ENCODE results near the gene KCNAB1.
"Not testable (repeated sequence)": the region's sequence is repeated elsewhere in the genome, so short reads cannot be mapped to it uniquely, and the experiment has no call there.

KCNAB1 gene

DNA sequence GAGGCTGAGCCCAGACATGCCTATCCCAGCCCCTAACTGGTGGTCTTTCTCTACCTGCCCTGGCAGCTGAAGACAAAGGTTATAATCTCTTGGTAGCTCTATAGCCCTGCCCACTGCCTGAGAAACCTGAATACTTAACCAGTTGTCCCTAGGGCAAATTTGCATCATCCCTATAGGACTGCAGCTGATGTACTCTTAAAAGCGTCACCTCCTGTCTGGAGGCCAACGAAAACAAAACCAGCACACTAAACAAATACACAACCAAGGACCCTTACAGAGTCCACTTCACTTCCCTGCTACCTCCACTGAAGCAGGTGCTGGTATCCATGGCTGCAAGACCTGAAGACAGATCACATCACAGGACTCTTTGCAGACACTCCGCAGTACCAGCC is 98.0 kb downstream of the KCNAB1 start:
- no peak for DNase-seq (ENCODE audit: low read depth in 3 of 3)

DNA sequence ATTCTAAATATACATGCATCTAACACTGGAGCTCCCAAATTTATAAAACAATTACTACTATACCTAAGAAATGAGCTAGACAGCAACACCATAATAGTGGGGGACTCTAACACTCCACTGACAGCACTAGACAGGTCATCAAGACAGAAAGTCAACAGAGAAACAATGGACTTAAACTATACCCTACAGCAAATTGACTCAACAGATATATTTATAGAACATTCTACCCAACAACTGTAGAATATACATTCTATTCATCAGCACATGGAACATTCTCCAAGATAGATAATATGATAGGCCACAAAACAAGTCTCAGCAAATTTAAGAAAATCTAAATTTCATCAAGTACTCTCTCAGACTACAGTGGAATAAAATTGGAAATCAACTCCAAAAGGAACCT is 102.0 kb downstream of the KCNAB1 start:
- not testable (repeated sequence) for DNase-seq (ENCODE audit: low read depth in 3 of 3)

DNA sequence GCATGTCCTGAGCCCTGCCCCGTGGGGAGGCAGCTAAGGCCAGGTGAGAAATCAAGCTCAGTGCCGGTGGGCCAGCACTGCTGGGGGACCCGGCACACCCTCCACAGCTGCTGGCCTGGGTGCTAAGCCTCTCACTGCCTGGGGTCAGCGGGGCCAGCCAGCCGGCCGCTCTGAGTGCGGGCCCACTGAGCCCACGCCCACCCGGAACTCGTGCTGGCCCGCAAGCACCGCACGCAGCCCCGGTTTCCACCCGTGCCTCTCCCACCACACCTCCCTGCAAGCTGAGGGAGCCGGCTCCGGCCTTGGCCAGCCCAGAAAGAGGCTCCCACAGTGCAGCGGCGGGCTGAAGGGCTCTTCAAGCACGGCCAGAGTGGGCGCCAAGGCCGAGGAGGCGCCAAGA is 103.7 kb downstream of the KCNAB1 start:
- DNase-seq (ENCODE audit: low read depth in 3 of 3), result not testable (repeated sequence)

DNA sequence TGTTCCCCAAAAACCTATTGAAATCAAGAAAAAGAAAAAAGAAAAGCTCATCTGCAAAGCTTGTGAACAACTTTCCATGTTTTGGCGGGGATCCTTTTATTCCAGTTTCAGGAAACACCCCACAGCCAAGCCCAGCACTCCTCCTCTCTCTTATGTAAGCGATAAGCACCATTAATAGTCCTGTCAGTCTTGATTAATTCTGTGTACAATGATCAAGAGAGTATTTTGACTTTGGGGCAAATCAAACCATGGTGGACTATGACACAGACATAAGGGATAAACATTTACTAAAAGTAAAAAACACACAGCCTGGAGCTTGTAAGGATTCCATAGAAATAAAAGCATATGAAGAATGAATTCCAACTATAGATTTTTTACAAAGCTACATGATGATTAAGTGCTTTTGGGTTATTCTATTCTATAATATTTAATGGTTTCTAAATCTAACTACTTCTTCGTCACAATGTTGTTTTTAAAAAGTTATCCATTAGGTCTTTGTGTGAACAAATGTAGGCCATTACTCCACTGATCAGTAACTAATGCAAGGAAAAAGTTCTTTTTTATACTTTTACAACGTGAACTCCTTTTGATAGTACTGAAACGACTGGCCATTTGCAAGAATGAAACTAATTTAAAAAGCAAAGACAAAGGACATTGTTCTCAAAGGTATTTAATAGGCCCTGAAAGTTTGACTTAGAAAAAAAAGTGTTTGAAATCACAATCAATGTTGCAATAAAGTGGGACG is 106.5 kb downstream of the KCNAB1 start:
- no peak for DNase-seq (ENCODE audit: low read depth in 3 of 3)

DNA sequence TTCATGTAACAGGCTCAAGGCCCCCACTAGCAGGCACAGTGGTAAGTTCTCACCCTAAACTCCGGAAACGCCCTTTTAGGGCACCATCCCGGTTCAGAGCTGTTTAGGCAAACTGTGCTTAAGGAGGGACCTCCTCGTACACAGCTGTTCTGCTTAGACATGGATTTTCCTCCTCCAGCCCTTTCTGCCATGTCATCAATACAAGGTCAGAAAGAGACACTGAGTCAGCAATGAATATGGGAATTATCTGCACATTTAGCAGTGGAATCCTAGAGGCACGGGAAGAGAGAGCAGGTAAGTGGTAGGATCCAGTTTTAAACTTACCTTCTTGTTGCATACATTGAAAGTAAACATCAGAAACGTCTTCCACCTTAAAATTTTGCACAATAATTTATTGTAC is 107.3 kb downstream of the KCNAB1 start:
- DNase-seq (ENCODE audit: low read depth in 3 of 3), result no peak

DNA sequence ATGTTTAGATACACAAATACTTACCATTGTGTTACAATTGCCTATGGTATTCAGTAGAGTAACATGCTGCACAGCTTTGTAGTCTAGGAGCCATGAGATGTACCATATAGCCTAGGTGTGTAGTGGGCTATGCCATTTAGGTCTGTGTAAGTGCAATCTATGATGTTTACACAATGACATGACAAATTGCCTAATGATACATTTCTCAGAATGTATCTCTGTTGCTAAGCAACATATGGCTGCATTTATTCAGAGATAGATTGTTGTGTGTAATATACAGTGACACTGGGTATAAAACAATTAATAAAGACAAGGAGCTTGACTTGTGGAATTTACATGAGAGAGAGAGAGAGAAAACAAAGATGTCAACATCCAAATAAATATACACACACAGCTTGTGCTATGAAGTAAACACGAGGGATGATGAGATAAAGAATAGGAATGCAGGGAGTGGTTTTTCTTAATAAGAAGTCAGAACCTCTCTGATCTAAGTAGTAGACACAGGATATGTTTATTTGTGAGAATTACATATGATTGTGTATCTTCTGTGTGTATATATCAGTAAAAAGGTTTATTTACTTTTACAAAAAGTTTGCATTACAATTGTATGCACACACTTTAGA is 110.0 kb downstream of the KCNAB1 start:
- no peak for DNase-seq (ENCODE audit: low read depth in 3 of 3)

DNA sequence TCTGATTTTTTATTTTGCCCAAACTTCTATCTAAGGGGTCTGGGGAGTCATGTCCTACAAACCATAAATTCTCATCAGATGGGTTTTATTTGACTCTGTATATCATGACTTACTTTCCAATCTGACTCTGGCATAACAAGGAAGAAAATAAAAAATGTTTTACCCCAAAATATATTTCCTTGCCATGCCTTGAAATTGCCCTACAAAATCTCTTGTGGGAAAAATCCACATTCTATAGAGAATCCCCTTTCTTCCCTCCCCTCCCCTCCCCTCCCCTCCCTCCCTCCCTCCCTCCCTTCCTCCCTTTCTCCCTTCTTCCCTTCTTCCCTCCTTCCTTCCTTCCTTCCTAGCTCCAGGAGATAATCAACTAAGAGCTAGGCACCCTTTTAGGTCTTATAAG is 110.8 kb downstream of the KCNAB1 start:
- not testable (repeated sequence) for DNase-seq (ENCODE audit: low read depth in 3 of 3)

DNA sequence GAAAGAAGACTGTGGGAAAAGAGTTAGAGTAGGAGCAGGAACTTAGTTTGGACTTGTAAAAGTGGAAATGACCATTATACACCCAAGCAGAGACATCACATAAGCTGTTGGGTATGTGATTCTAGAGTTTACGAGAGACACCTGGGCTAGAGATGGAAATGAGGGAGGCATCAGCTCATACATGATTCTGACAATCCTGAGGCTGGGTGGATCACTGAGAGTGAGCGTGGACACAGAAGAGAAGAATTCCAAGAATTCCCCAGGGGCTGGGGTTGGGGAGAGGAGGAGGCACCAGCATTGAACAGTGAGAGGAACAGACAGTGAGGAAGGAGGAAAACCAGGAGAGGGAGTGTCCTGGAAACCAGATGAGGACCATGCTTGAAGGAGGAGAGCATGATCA is 113.5 kb downstream of the KCNAB1 start:
- DNase-seq (ENCODE audit: low read depth in 3 of 3), result no peak

DNA sequence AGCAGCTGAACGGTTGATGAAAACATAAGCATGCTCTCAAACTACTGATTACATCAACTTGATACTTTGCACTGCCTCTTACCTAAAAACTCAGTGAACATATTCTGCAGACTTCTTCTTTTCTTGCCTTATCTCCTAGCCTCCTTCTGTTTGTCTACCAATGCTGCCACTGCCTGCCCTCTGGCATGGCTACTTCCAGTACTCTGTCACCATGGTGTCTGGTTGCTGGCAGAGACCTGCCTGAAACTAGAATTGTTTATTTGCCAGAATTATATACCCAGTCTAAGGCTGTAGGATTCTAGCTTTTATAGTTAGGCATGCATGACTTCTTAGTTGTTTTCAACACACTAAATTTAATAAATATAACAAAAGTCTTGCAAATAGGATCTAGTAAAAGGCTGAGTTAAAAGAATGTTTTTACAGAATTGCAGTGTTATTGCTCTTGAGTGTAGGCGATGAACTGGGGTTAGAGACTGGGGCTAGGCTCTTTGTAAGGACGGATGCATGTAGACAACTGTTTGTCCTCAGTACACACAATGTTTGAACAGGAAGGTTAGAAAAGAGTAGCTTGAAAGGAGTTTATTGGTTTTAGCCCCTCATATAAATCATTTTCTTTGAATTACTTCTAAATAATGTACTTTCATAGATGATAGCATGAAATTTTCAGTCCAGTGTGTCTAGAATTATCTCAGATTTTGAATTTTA is 116.3 kb downstream of the KCNAB1 start:
- DNase-seq (ENCODE audit: low read depth in 3 of 3), result no peak

DNA sequence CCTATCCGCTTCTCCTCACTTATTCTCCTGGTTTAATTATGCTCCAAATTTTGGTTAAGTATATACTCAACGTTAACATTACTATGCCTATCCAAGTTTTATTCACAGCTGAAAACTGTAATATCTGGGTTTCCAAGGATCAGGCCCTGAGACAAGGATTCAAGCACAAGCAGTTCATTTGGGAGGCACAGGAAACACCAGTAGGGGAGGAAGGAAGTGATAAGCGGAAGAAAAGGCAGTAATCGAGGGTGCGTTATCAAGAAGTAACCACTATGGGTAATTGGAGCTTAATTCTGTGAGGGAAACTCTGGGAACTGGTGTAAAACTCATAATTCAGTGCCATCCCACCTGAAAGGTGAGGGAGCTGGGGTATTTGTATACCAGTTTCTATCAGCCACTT is 120.3 kb downstream of the KCNAB1 start:
- DNase-seq (ENCODE audit: low read depth in 3 of 3), result no peak

DNA sequence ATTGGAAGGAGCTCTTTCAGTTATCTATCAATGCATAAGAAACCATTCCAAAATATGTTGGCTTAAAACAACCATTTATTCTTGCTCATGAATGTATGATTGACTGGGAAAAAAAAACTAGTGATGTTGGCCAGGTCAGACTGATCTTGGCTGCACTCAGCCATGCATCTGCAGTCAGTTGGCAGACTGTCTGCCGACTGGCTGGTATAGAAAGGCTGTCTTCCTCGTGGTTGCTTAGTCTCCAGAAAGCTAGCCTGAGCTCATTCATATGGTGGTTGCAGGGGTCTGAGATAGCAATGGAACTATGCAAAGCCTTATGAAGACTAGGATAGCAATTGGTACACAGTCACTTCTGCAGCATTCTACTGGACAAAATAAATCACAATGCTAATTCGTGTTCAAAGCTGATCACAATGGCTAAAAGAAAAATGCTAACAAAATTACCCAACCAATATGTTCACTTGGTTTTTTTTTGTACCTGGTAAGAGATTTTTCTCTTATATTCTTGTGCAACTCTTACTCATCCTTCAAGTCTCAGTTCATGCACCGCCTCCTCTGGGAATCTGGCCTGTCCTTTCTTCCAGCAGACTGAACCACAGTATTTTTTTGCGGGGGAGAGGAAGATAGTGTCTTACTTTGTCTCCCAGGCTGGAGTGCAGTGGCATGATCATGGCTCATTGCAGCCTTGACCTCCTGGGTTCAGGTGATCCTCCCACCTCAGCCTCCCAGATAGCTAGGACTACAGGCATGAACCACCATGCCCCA is 126.8 kb downstream of the KCNAB1 start:
- DNase-seq (ENCODE audit: low read depth in 3 of 3), result no peak

DNA sequence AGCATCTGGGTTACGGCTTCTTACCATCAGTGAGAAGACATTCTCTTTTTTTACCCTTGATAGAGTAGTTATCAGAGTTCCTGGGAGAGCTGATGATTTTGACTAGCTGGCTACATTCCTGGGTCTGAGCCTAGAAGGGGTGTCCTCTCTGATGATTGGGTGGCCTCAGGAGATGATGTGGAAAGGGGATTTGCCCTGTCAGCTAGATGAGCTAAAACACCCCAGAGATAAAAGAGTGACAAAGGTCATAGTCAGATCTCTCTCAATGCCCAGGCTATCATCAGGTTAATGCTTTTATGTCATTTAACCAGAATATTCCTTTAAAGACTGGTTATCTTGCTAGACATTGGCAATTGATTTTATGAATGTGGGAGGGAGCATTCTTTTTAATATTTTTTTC is 130.2 kb downstream of the KCNAB1 start:
- no peak for DNase-seq (ENCODE audit: low read depth in 3 of 3)

DNA sequence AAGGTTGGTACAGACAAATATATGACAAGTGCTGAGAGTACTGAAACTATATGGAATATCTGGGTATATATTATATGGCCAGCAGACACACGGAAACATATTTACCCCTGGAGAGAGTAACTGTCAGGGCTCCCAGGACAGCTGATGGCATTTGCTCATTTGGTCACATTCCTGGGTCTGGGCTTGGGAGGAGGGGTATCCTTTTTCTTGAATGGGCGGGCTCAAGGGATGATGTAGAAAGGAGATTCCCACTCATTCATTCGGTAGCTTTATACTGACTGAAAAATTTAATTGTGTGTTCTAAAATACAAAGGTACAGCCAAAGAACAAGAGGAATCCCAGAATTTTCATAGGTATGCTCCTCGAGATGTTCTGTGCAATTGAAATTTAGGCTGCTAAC is 131.0 kb downstream of the KCNAB1 start:
- no peak for DNase-seq (ENCODE audit: low read depth in 3 of 3)

DNA sequence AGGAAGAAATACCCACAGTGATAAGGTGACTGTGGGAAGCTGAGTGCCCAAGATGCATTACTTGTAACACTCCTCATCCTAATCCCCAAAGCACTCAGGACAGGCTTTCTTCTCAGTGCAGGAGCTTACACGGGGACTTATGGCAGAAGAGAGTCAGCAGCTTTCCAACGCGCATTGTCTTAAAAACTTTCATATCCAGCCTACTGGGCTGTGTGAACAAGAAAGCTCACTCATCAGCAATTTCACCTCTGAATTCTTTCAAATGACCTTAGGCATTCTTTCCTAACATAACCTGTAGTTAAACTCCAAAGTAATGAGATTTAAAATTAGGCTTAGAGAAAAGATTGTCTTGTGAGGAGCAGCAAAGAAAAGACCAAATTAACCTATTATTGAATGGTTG is 132.3 kb downstream of the KCNAB1 start:
- no peak for DNase-seq (ENCODE audit: low read depth in 3 of 3)

DNA sequence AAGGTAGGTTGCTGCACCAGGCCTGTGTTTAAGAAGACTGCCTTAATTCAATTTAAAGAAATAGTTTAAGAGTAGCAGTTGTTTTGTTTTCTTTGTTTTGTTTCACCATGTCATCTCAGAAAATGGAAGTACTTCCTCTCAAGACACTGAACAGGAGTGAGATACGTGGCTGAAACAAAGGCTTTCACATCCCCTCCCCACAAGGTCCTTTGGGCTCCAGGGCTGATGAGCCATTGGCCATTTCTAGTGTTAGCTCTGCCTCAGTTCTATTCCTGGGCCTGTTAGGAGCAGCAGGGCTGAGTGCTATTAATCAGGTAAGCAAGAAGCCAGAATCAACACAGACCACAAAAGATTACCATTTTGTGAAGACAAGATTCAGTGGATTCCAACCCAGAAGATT is 132.8 kb downstream of the KCNAB1 start:
- DNase-seq (ENCODE audit: low read depth in 3 of 3), result no peak

DNA sequence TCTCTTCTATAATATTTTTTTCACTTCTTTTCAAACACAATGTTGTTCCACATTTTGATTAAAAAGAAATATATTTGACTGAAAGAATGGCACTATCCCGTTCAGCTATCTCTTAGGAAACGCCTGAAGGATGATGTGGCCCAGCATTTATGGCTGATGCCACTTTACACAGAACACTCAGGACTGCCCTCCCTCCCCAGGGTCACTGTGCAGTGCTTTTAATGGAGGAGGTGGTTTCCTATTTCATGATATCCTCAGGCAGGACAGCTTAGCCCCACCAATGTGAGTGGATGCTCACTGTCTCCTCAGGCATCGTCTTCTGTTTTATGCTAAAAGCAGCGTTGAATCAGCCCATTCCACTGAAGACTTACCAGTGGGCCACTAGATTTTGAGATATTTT is 135.9 kb downstream of the KCNAB1 start:
- DNase-seq (ENCODE audit: low read depth in 3 of 3), result no peak

DNA sequence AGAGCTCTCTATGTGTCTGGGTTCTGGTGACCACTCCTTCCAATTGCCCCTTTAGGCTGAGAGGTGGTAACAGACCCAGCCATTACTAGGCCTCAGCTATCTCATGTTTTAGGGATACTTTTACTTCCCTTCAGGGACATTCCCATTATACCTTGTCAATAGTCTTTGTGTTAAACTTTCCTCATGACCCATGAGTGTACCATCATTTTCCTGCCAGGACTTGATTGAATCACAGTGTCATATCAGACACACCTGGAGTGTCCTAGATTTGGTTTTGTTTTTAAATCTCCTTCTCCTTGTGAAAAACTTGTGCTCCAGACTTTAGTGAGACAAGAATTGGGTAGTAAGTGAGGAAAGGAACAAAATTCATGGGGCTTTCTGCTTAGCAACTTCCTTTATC is 136.6 kb downstream of the KCNAB1 start:
- no peak for DNase-seq (ENCODE audit: low read depth in 3 of 3)

DNA sequence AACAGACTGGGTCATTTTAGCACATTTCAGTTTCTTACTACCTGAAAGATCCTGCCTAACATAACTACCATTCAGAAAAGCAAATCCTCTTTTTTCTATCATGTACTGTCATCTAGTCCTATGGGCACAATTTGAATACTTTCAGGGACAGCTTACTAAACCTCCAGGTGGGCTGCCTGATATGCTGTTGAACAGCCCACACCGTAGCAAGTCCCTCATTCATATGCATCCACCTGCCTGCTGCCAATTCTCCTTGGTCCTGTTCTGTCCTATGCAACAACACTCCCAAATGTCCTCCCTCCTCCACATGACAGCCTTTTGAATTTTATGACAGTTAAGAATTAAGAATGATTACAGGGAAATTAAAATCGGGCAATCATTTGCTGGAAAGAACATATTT is 137.9 kb downstream of the KCNAB1 start:
- DNase-seq (ENCODE audit: low read depth in 3 of 3), result no peak

DNA sequence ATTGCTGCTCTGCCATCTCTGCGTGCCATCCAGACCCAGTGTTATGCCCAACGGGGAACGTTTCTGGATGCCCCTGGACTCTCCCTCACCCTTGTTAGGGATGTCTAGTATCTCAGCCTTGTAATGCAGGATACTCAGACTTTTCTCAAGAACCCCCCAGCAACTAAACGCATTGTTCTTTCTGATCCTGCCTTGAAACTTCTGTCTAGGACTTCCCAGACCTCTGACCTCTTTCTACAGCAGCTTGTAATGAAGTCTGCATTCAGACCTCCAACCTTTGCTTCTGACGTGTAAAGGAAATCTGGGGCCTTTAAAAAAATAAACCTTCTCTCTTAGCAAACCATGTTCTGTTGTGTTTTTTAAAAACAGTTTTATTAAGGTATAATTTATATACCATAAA is 139.5 kb downstream of the KCNAB1 start:
- no peak for DNase-seq (ENCODE audit: low read depth in 3 of 3)

DNA sequence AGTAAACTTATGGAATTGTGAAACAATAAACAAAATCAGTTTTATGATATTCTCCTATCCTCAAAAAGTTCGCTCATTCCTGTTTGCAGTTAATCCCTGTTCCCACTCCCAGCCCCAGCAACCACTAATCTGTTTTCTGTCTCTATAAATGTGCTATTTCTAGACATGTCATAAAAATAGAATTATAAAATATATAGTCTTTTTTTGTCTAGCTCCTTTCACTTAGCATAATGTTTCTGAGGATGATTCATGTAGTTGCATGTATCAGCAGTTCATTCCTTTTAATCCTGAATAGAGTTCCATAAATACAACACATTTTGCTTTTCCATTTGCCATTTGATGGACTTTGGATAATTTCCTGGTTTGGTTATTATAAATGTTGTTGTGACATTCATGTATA is 140.0 kb downstream of the KCNAB1 start:
- no peak for DNase-seq (ENCODE audit: low read depth in 3 of 3)

DNA sequence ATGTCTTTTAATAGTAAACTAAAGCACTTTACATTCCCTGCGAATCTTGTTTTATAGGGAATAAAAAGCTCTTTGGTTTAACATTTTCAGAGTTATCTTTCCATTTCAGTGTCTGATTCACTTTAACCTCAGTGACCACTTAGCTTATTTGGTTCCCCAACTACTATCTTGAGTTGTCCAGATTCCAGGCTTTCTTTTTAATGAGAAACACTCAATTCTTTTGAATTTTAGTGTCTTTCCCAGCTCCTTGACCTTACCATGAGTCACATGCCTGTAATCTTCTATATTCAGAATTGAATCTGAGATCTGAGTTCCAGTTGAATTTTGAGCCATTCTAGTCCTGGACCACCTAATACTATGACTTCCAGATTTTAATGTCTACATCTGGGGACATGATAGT is 144.4 kb downstream of the KCNAB1 start:
- no peak for DNase-seq (ENCODE audit: low read depth in 3 of 3)

DNA sequence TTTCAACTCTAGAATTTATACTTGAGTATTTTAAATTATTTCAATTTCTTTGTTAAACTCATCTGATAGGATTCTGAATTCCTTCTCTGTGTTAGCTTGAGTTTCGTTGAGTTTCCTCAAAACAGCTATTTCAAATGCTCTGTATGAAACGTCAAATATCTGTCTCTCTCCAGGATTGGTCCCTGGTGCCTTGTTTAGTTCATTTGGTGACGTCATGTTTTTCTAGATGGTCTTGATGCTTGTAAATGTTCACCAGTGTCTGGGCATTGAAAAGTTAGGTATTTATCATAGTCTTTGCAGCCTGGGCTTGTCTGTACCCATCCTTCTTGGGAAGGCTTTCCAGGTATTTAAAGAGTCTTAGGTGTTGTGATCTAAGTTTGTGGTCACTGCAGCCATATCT is 151.1 kb downstream of the KCNAB1 start:
- no peak for DNase-seq (ENCODE audit: low read depth in 3 of 3)
